IPS-NIHi11 (cell line): ENCODE data around the gene IQSEC1.
A peak's percentile ranks its signal among the peaks of the same experiment; 100 is the strongest.

Experiments used
- DNase-seq: peaks from one replicate; pipeline ENCODE4 v3.0.0; 2012; ENCODE audit warnings: mixed read lengths, low spot score

Gene IQSEC1

DNA sequence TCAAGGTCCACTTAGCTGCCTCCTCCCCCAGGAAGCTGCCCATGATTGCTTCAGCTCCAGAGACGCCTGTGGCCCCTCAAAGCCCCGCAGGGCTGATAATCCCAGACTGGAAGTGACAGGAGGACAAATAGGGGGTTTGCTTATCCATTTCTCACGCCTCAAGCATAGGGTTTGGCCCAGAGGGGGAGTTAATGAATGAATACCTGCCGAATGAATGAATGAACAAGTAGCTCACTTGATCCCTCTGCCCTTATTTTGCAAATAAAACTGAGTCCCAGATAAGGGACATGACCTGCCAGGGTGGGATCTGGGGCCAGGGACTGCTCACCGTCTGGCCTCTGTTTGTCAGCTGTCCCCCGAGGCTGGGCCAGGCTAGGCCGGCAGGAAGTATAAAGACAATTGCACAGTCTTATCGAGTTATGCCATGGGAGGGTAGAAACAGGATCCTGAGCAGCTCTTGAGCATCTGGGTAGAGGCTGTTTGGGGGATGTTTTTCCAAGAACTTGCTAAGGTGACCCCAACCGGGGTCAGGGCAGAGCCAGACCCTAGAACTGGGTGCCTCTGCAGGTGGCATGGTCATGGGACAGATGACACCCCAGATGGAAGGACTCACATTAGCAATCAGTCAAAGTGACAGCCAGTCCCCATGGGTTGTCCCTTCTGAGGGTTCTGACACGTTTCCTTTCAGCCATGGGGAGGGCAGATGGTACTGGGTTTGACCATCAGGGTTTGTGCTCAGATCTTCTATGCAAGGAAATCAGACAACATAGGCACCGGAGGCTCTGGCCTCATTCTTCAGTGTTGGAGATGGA lies 45.0 kb downstream of the IQSEC1 start:
- no peak for DNase-seq

DNA sequence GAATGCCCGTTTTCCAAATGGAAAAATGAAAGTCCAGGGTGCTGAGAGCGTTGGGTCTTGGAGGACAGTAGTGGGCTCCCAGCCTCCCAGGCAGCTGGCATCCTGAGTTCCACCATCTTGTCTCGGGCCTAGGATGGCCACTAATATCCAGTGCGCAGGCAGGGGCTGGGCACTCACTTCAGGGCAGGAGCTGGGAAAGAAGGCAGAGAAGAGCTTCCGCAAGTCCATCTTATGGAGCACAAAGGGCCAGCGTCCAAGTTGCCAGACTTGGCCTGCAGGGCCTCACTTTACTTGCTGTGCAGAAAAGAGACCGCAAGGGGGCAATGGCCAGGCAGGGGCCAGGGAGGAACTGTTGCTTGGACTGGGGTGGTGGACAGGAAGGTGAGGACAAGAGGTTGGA lies 46.1 kb downstream of the IQSEC1 start:
- DNase-seq = peak; percentile 62

DNA sequence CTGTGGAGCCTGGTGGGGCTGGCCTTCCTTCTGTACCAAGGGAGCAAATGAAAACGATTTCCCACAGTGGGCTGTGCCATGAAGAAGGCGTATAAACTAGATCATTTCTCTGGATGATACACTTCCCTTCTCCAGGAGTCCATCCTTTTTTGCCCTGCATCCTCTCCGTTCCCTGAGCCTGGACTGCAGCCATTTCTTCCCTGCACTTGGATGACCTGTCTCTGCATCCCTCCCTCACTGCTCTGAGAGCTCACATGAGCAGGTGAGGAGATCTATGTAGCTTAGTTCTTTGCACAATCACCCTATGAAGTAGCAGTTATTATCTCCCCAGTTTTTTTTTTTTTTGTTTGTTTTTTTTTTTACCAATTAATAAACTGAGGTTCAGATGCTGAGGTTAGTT lies 46.7 kb downstream of the IQSEC1 start:
- no peak for DNase-seq

DNA sequence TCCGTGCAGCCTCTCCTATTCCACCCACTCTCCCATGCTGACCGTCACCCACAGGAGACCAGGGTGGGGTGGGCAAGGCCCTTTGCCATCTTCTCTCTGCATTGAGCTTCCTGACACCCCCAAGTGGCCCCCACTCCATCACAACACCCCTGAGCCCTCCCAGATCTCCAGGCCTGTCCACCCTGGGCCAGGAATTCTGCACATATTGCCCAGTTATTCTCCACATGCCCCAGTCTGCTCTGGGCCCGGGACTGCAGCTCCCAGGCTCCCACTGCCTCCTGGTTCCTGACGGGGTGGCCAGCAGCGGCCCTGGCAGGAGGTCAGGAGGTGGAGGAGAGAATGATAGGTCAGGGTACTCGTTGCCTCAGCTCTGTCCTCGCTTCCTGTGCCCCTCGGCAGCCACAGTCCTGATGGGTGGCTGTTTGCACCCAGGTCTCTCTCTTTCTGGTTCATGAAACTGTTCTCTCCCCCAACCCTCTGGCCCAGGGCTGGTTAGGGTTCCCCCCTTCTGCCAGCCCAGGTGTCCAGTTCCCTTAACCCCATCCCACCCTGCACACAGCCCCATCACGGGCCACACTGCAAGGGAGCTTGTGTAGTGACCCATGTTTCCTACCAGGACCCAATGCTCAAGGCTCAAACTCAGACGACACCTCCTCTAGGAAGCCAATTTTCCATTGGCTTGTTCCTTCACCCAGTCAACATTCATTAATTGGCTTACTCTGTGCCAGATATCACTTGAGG lies 47.3 kb downstream of the IQSEC1 start:
- DNase-seq = no peak

DNA sequence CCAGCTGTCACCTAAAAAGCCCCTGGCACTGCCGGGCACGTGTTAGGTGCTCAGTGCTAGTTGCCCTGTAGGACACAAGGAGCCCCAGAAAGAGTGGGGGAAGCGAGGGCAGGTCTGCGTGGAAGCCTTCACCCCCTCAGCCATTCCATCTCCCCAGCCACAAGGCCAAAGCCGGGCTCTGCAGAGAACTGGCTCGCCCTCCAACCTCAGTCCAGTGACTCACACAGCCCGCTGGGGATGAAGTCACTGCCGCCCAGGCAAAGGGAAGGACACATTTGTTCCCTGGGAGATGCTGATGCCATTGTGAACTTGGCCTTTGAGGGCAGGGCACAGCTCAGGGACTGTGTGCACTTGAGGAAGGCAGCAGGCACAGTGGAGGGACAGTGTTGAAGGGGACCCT lies 48.1 kb downstream of the IQSEC1 start:
- no peak for DNase-seq

DNA sequence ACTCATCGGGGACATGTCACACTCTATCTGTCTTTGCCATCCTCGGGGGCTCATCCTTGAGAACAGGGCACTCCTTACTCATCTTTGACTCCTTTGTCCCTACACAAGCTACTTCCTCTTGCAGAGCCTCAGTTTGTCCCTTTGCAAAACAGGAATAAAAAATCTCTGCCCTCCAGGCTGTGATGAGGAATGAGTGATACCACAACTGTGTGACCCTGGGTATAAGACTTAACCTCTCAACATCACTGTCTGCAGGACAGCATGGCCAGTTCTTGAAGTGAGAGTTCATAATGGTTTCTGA lies 48.5 kb downstream of the IQSEC1 start:
- no peak for DNase-seq

DNA sequence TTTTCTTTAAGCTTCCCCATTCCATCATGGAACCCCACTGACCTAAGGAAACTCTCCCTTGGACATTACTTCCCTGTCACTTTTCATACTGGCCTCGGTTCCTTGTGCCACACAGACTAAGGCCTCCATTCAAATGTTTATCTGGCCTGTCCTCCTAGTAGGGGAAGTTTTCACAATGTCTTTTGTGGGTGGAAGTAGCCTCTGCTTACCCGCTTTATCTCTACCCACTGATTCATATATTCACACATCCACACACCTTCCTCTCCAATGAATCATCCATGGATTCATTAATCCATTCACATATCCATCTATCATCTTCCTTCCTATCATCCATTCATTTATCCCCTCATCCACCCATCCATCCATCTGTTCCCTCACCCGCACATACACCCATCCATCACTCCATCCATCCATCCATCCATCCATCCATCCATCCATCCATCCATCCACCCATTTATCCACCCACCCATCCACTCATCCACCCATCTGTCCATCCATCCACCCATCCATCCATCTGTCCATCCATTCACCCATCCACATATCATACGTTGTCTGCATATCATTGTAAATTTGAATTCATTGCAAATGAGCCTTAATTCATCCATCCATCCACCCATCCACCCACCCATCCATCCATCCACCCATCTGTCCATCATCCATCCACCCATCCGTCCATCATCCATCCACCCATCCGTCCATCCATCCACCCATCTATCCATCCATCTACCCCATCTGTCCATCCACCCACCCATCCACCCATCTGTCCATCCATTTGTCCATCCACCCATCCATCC lies 49.1 kb downstream of the IQSEC1 start:
- no peak for DNase-seq

DNA sequence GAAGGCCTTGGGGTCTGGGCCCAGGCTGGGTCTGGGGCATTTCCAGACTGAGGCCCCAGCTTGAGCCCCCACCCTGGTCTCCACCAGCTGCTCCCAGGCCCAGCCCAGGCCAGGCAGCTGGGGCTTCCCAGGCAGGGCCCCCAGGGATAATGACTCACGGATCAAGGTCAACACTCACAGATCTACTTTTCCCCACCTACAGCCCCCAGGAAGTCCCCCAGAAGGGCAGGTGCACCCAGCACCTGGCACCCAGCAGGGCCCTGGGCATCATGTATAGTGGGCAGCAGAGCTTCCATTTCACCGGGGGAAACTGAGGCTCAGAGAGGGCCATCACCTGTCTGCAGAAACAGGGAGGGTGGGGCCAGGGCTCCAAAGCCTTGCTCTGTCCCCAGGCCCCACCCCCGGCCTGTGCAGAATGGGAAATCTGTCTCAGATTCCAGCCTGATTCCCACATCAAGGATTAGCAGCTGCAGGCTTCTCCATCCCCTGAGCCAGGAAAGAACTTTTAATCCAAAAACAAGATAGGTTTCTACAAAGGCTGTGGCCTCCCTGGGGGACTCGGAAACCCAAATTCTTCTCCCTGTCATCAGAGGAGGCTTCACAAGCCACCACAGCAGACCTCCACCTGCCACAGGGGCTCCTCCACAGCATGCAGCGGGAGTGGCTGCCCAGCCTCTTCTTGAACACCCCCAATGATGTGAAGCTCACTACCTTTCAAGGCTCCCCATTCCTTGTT lies 49.8 kb downstream of the IQSEC1 start:
- no peak for DNase-seq

DNA sequence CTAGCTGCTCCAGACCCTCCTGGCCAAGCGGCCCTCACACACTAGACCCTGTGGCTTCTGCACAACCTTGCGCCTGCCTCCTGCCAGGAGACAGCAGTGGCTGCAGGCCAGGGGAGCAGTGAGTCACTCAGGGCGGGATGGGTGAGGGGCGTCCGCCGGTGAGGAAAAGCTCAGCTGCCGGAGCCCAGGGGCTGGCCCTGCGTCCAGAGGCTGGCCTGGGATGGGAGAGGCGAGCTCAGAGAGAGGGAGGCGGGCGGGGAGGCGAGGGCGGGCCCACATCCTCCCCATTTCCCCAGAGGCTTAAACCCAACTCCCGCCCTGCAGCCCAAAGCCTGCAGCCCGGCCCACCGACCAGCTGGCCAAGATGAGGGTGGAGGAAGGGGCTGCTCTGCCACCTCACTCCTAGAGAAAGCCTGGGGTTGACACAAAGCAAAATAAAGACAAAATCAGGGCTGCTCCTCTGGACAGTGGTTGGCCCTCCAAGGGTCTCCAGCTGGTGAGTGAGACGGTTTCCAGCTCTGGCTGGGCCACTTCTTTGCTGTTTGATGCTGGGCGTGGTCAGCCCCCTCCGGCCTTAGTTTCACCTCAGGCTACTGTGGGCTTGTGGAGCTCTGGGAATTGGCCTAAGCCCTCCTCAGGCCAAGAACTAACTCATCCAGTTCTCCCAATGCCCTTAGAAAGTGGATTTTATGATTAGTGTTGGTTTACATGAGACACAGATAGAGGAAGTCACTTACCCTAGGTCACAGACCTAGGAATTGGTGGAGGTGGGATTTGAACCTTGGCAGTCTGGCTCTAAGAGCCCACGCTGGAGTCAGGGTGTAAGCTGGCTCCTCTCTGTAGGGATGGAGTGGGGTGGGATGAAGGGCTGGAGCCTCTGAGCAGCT lies 50.6 kb downstream of the IQSEC1 start:
- peak; percentile 75 for DNase-seq

DNA sequence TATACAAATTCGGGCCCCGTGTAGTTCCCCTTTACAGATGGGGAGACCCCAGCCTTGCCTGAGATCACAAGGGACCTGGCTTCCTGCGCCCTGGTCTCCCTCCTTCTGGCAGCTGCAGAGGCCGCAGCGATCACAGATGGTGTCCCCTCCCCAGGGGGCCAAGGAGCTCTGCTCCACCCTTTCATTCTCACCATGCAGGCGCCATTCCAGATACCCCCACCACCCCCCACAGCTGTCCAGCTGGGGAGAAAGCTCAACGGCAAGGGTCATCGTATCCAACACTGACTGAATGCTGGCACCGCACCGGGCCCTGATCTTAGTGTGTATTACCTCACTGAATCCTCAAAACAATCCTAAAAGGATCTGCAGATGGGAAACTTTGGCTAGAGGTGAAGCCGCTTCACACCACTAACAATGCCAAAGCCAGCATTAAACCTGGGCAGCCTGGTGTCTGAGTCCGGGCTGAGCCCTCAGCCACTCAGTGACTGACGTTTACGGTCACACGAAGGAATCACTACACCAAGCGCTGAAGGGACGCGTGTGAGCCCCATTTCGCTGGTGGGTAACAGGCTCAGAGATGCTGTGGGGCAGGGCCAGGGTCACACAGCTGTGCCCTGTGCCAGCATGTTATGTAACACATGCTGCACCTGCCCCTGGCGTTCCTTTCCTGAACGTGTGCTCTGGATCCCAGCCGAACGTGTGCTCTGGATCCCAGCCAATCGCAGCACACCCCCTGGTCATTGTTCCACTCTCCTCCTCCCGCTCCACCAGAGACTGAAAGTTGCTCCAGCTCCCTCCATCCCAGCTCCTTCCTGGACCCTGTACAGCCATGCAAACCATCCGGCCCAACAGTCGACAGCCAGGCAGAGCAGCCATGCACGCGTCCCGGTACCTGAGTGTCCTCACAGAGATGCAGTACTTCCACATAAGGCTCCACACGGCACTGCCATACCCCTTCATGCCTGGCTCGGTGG lies 51.8 kb downstream of the IQSEC1 start:
- DNase-seq = no peak

DNA sequence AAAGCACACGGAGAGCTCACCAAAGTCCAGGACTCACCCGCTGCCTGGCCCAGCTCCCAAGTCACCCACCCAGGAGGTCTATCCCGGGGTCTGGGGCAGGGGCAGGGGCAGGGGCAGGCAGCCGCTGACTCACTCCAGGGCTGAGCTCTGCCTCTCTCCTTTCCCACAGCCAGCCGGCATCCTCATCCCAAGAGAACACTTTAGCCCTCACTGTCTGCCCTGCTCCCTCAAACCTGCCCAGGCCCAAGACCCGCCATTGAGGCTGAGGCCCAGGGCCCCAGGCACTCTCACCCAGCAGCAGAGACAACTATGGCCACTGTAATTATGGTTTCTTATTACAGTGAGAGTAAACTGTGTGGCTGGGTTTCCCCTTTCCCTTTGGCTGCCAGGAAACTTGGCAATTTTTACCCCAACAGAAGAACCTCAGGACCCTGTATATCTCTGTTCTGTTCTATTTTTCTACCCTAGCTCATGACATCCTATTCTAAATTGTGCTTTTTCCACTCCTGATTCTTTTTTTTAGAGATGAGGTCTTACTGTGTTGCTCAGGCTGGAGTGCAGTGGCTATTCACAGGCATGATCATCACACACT lies 53.0 kb downstream of the IQSEC1 start:
- DNase-seq = no peak

DNA sequence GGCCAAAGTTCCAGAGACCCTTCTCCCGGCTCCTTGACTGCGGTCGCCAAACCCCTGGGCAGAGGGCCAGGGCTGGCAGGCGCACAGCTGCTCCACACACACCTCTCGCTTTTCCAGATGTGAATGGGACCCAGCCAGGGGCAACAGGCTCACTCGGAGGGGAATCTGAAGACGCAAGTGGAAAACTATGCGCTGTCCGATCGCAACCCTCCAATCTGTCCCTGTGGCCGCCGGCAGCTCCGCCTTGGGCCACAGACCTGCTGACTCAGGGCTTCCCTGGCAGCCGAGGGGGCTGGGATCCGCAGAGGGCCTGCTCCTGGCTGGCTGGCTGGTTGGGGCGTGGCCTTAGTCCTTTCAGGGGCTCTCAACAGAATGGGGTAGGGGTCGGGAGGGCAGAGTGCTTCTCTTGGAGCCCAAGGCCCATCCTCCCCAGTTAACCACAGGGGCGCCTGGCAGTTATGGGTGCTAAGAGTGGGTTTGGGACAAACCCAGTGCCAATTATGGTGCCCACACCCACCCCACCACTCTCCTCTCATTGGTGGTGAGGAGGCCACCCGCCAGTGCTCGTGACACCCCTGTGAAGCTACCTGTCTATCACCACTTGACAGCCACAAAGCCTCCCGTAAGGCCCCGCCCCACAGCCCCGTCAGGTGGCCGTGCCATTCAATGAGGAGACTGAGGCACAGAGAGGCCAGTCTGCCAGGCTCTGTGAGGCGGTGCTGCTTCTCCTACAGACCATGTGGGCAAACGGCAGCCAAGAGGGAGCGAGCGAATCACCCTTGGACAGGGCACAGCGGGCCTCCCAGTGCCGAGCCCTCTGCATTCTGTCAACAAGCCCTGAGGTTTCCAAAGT lies 53.8 kb downstream of the IQSEC1 start:
- DNase-seq = peak; percentile 86

DNA sequence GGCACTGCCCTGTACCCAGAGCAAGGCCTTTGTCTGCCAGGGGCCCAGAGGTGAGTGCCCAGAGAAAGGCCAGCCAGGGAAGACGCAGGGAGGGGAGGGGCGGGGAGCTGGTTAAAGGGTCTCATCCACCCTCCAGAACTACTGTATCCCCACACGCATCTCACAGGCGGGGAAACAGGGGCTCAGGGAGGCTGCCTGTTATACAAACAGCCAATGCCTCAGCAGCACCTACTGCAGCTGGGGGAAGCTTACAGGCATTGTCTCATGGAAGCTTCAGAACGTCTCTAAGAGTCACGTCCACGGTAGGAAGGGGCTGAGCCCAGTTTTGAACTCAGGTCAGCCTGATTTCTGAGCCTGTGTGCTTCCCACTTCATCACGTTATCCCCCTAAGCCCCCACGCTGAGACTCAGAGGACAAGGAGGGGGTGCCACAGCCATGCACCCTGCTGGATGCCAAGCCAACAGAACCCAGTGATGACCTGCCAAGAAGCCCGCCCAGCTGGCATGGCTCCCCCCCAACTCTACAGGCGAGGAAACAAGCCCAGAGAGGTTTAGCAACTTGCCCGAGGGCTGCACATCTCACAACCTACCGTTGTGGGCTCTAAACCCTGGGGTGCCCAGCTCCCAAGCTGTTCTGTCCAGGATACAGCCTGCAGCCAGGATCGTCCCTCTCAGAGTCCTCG lies 54.5 kb downstream of the IQSEC1 start:
- no peak for DNase-seq

DNA sequence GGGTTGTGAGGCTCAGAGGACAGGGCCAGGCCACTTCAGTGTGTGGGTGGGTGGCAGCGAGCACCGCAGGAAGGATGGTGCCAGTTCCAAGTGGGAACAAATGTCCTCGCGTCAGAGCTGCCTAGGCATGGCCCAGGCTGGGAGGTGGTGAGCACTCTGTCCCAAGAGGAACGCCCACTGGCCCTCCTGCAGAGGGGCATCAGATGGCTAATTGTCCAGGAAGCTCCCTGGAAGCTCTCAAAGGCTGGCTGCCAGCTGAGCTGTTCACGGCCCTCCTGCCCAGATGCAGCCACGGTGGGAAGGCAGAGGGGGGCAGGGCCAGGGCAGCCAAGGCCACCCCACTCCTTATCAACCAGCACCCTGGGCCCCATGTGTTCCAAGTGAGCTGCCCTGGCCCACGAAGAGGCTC lies 55.2 kb downstream of the IQSEC1 start:
- peak; percentile 57 for DNase-seq

DNA sequence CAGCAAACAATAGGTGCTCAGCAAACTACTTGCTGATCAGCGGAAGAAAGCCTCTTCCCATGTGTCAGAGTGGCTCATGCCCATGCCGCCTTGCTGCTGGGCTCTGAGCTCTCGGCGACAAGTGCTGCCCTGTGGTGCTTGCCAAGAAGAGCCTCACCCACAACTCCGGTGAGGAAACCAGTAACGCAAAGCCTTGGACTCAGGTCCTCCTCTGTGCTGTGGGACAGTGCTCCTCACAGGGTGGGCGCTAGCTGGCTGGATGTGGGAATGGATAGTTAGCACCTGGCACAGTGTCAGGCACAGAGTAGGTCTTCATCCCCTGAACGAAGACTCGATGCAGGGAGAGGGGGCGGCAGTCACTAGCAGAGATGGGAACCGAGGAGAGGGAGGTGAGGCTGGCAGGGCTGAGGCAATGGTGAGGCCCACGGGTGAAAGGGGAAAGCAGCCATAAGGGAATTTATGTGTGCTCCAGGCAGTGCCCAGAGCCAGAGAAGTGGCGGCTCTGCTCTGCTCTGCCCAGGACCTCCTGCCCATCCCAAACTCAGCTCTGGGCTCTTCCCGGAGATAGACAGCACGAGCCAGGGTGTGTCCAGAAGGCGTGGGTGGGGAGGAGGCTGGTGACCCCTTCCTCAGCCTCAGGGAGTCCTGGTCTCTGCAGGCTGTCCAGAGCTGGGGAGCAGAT lies 55.7 kb downstream of the IQSEC1 start:
- no peak for DNase-seq

DNA sequence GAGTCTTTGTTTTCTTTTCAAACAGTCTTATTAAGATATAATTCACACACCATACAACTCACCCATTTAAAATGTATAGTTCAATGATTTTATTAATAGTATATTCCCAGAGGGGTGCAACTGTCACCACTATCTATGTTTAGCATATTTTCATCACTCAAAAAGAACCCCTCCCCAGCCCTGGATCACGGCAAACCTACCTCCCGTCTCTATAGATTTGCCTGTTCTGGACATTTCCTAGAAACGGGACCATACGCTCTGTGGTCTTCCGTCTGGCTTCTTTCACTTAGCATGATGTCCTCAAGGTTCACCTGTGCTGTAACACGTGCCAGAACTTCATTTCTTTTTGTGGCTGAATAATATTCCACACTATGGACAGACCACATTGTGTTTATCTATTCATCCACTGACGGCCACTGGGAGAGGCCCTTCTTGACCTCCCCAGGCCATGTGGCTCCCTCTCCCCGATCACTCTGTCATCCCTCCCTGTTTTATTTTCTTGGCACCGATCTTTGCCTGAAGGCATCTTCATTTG lies 56.4 kb downstream of the IQSEC1 start:
- no peak for DNase-seq

DNA sequence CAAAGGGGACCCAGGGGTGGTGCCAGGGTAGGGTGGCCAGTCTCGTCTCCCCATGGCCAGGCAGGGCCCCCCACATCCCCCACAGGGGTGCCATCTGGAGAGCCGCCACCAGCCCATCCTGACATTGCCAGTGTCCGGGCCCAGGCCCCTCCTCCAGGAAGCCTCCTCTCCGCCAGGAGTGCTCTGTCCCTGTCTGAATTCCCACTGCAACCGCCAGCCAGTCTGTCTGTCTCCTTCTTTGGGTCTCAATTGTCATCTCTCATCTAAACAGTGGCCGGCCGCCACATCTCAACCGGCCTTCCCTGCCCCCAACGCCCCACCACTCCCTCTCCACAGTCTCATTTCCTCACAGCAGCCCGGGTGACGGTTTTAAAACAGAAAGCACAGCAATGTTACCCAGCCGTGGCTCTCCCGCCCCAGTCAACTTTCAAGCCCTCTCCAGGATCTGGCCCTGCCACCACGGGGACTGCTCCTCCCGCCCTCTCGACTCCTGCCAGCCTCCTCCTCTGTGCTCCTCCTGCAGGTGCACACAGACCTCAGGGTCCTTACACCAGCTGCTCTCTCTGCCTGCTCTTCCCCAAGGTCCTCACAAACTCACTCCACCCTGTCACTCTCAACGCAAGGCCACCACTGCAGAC lies 57.0 kb downstream of the IQSEC1 start:
- no peak for DNase-seq
